Osteoblast (primary cell): ENCODE data around the gene SCCPDH. TPM values are rescaled to one million over a fixed set of nuclear protein-coding genes. Genes with fewer than 3 reads are reported as not detected.
A peak's percentile ranks its signal among the peaks of the same experiment; 100 is the strongest.

Source experiments
- DNase-seq: peaks from one replicate; pipeline ENCODE4 v3.0.0; 2011; ENCODE audit warnings: low spot score, mixed read lengths; ENCODE audit not compliant: insufficient read length; ENCODE audit errors: missing footprints
- H2AFZ ChIP-seq: 2 replicates; pipeline ENCODE4 v1.6.0; 2011; ENCODE audit warnings: mild to moderate bottlenecking, low read length
- H3K27ac ChIP-seq: 2 replicates; pipeline ENCODE4 v1.5.1; 2011; ENCODE audit warnings: mild to moderate bottlenecking, low read depth, low read length, moderate library complexity
- H3K27me3 ChIP-seq: 2 replicates; pipeline ENCODE4 v1.6.0; 2012; ENCODE audit warnings: mild to moderate bottlenecking, control low read depth, inconsistent platforms, low read length, moderate library complexity; ENCODE audit not compliant: insufficient read depth
- H3K36me3 ChIP-seq: 2 replicates; pipeline ENCODE4 v1.5.1; 2011; ENCODE audit warnings: mild to moderate bottlenecking, low read length, control low read depth, moderate library complexity; ENCODE audit not compliant: insufficient read depth
- H3K4me1 ChIP-seq: 2 replicates; pipeline ENCODE4 v1.5.1; 2011; ENCODE audit warnings: mild to moderate bottlenecking, low read length, control low read depth, moderate library complexity; ENCODE audit not compliant: insufficient read depth
- H3K4me2 ChIP-seq: 2 replicates; pipeline ENCODE4 v1.6.0; 2011; ENCODE audit warnings: mild to moderate bottlenecking, low read length; ENCODE audit not compliant: insufficient read depth
- H3K4me3 ChIP-seq: fragments of 200-600 bp; sonication (generic); 3 replicates; pipeline ENCODE4 v1.5.1; 2012; ENCODE audit warnings: mild to moderate bottlenecking, low read length, inconsistent platforms; ENCODE audit not compliant: insufficient read depth
- H3K79me2 ChIP-seq: 2 replicates; pipeline ENCODE4 v1.6.0; 2012; ENCODE audit warnings: mild to moderate bottlenecking, low read length, control low read depth, inconsistent platforms; ENCODE audit not compliant: insufficient read depth
- H3K9me3 ChIP-seq: 2 replicates; pipeline ENCODE4 v1.5.1; 2011; ENCODE audit warnings: low read depth, low read length, control low read depth
- H4K20me1 ChIP-seq: 2 replicates; pipeline ENCODE4 v1.6.0; 2012; ENCODE audit warnings: mild to moderate bottlenecking, low read length, control low read depth; ENCODE audit not compliant: insufficient read depth
- CTCF ChIP-seq: IDR thresholded peaks from 2 replicates; pipeline ENCODE4 v1.5.1; 2011; ENCODE audit warnings: mild to moderate bottlenecking, low read depth, low read length, moderate library complexity; ENCODE audit errors: extremely low read depth
- total RNA-seq: library from RNA; depleted of rRNA; stranded (reverse); fragments of >200 nt; gene quantifications from 2 replicates; pipeline ENCODE4 v1.2.3, GENCODE V29; 2012

Gene SCCPDH
- total RNA-seq, 1 donor: 49.9 TPM

- H3K4me1 ChIP-seq: peaks cover 21% of the 10 kb centered on the region
- peaks cover 18% of the 10 kb centered on the region for H3K36me3 ChIP-seq
- no peak overlapping the region for H3K4me3 ChIP-seq
- H3K9me3 ChIP-seq: no peaks in the 10 kb centered on the region
- peaks cover 3% of the 10 kb centered on the region for H4K20me1 ChIP-seq
- no peak for TF ChIP-seq CTCF
- H3K79me2 ChIP-seq: no peaks in the 10 kb centered on the region
- H2AFZ ChIP-seq: no peak overlapping the region
- H3K27me3 ChIP-seq: no peaks in the 10 kb centered on the region
- no peak overlapping the region for H3K27ac ChIP-seq
- no peak overlapping the region for H3K4me2 ChIP-seq
- peak; percentile 42 for DNase-seq
These were observed 56.1 kb downstream of the SCCPDH start for GRCh38 chr1:246780264-246780663.

DNA sequence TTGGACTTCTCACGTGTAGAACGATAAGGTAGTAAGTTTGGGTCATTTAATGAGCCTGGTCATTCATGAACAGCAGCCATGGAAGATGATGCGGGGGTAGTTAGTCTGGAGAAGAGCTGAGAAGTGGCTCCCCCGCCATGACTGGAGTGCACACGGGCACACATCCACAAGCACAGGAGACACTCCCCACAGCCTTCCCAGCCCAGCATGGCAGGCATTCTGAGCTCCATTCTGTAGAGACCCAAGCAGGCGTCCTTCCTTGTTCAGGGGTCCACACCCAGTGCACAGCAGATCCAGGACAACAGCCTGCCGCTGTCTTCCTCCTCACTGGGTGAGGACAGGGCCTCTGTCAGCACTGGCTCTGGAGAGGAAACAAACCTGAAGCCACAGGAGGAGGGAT is 57.0 kb downstream of the SCCPDH start:
- H2AFZ ChIP-seq: no peak overlapping the region
- peak; percentile 37 for DNase-seq
- no peaks in the 10 kb centered on the region for H3K27me3 ChIP-seq
- H3K4me1 ChIP-seq: peaks cover 24% of the 10 kb centered on the region
- H3K36me3 ChIP-seq: peaks cover 11% of the 10 kb centered on the region
- H4K20me1 ChIP-seq: peaks cover 6% of the 10 kb centered on the region
- TF ChIP-seq CTCF: no peak
- H3K4me3 ChIP-seq: no peak overlapping the region
- no peaks in the 10 kb centered on the region for H3K9me3 ChIP-seq
- no peak overlapping the region for H3K4me2 ChIP-seq
- no peaks in the 10 kb centered on the region for H3K79me2 ChIP-seq
- H3K27ac ChIP-seq: no peak overlapping the region

DNA sequence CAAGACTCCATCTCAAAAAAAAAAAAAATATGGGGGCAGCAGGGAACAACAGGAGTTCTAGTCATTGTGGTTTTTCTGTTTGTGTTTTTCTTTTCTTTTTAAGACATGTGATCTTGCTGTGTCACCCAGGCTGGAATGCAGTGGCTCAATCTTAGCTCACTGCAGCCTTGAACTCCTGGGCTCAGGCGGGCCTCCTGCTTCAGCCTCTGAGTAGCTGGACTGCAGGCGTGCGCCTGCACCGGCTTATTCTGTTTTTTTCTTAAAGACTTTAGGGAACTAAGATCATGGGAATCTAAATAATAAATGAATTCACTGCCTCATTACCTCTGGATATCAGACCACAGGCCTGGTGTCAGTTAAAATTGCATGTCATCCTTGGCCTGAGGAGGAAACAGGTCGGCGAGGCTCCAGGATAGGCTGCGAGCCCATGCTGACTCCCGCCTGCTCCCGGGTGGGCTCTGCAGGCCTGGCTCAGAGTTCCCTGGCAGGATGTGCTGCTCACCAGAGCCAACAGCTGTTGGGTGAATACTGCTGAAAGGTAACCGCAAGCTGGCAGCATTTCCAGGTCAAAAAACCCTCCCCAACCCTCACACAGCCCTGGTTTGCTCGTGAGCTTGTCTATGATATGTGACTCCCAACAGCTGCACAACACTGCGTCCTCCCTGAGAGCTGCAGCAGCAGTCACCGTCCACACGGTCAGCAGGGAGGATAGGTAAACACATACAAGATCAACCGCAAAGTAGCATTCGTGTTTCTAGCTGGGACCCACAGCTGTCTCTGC is 58.1 kb downstream of the SCCPDH start:
- Histone ChIP-seq H3K4me1 (peaks cover 24% of the 10 kb centered on the region), H3K4me3 (peak overlapping the region; percentile 4), H3K36me3 (peaks cover 1% of the 10 kb centered on the region), H3K9me3 (no peaks in the 10 kb centered on the region), H3K4me2 (peak overlapping the region; percentile 71), H3K79me2 (no peaks in the 10 kb centered on the region), H3K27me3 (no peaks in the 10 kb centered on the region), H2AFZ (no peak overlapping the region), H4K20me1 (peaks cover 6% of the 10 kb centered on the region), H3K27ac (peak overlapping the region; percentile 62)
- peak; percentile 85 for DNase-seq
- TF ChIP-seq CTCF: no peak

- Histone ChIP-seq H4K20me1 (peaks cover 6% of the 10 kb centered on the region), H3K36me3 (no peaks in the 10 kb centered on the region), H3K27ac (no peak overlapping the region), H3K4me3 (peak overlapping the region; percentile 49), H3K9me3 (no peaks in the 10 kb centered on the region), H3K4me2 (peak overlapping the region; percentile 83), H3K79me2 (no peaks in the 10 kb centered on the region), H3K27me3 (no peaks in the 10 kb centered on the region), H2AFZ (no peak overlapping the region), H3K4me1 (peaks cover 24% of the 10 kb centered on the region)
- no peak for TF ChIP-seq CTCF
- peak; percentile 94 for DNase-seq
These were observed 60.6 kb downstream of the SCCPDH start for GRCh38 chr1:246784621-246785493.
